IPS-NIHi7 (cell line): ENCODE results near the gene OR8B8.
"Not testable (repeated sequence)": the region's sequence is repeated elsewhere in the genome, so short reads cannot be mapped to it uniquely, and the experiment has no call there.

Experiments used
- DNase-seq: peaks from one replicate; pipeline ENCODE4 v3.0.0; 2012; ENCODE audit warnings: mixed read lengths; ENCODE audit errors: extremely low spot score

OR8B8 gene

GRCh38 chr11:124445646-124446150 is at the start of gene OR8B8:
Gene OR8B8 (minus strand): TSS chr11:124445696. CDS start chr11:124441085, 4,611 bp downstream.
- DNase-seq, result no peak

DNA sequence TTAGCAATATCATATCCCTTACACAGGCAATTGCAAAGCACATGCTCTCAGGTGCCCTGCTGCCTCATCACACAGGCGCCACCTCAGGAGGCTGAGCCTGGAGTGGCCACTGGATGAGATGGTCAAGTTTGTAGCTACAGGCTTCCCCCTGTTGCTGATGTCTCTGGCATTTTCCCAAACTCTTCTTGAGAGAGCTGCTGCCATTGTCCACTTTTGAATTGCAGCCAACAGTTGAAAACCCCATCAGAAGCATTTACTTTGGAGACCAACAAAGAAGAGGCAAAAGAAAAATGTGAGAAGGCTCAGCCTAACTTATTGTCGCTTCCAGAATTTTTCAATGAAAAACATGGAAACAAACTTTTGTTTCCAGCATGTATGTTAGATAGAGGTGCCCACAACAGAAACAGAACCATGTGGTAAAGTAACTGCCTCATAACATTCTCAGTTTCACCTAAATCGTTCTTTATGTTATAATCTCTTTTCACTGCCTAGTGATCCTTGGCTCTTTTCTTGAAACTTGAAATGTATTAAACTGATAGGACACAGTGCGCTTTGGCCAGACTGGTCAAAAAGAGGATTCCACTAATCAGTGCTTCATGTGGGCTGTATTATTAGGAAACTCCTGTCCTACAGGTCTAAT is 47.6 kb upstream of the OR8B8 start:
- no peak for DNase-seq

GRCh38 chr11:124483422-124483821 is 37.9 kb upstream of the OR8B8 start:
- no peak for DNase-seq

GRCh38 chr11:124482362-124483147 is 37.1 kb upstream of the OR8B8 start:
- DNase-seq, result no peak

DNA sequence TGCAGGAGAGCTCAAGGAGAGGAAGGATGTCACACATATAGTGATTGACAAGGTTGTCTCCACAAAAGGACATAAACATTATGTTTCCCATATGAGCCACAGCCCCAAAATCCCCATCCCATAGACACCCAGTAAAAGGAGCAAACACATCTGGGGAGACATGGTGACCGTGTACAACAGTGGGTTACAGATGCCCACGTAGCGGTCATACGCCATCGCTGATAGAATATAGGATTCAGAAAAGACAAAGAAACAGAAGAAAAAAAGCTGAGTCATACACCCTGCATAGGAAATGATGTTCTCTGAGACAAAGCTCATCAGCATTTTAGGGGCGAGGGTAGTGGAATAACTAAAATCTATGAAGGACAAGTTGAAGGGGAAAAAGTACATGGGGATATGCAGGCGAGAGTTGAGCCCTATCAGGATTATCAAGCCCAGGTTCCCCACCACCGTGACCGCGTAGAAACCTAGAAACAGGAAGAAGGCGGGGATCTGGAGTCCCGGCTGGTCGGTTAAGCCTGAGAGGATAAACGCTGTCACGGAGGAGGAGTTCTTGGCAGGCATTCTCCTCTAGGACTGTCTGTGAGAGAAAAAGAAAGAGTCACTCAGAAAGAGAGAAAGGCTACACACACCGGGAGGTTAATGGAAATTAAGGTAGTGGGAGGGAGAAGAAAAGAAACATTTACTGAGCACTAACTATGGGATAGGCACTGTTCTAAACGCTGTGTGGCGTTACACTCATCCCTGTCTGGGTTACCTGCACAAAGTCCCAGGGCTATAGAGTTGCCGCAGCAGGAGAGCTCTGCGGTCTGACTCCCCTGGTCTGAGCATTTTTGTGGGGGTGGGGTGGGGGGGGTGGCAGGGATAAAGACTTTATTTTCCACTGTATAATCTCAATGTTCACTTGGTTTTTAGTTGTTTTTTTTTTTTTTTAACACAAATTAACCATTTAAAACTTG is 36.1 kb upstream of the OR8B8 start:
- DNase-seq, result peak; percentile 61

- no peak for DNase-seq
These were observed 34.1 kb upstream of the OR8B8 start for GRCh38 chr11:124479561-124479960.

DNA sequence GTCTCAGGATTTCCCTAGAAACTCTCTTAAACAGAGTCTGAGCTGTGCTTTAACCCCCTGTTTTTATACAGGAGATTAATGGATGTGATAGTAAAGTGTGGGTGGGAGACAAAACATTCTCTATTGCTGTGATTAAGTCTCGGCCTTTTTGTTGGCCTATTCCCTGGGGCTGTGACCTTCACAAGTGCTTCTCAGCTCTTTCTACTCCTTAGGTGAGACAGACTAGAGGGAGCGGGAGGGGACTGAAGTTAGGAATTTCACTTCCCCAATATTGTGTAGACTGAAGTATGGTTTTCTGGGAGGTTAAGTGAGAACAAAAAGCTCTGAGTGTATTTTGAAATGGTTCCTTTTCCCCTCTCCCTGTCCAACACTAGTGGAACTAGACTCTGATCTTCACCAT is 29.8 kb upstream of the OR8B8 start:
- no peak for DNase-seq

DNA sequence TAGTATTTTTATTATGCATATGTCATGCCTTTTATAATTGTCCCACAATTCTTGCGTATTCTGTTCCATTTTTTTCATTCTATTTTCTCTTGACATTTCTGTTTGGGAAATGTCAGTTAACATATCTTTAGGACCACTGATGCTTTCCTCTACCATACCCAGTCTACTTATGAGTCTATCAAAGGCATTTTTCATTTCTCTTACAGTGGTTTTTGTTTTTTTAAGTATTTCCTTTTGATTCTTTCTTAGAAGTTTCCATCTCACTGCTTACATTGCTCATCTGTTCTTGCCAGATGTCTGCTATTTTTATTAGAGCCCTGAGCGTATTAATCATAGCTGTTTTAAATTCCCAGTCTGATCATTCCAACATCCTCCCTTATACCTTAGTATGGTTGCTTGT is 29.3 kb upstream of the OR8B8 start:
- DNase-seq, result no peak

DNA sequence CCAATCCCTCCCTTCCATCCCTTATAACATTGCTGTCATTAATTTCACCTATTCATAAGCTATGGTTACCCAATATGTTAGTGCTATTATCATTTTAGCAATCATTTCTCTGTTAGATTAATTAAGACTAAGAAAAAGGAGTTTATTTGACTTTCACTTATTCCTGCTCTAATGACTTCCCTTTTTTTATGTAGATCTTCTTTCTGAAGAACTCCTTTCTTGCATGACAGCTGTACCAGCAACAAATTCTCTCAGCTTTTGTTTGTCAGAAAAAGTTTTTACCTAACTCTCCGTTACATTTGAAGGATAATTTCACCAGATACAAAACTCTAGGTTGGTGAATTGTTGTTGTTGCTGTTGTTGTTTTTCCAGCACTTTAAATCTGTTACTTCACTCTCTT is 28.6 kb upstream of the OR8B8 start:
- no peak for DNase-seq

GRCh38 chr11:124473476-124473875 is 28.0 kb upstream of the OR8B8 start:
- DNase-seq, result no peak

- no peak for DNase-seq
These were observed 25.2 kb upstream of the OR8B8 start for GRCh38 chr11:124470561-124471227.

DNA sequence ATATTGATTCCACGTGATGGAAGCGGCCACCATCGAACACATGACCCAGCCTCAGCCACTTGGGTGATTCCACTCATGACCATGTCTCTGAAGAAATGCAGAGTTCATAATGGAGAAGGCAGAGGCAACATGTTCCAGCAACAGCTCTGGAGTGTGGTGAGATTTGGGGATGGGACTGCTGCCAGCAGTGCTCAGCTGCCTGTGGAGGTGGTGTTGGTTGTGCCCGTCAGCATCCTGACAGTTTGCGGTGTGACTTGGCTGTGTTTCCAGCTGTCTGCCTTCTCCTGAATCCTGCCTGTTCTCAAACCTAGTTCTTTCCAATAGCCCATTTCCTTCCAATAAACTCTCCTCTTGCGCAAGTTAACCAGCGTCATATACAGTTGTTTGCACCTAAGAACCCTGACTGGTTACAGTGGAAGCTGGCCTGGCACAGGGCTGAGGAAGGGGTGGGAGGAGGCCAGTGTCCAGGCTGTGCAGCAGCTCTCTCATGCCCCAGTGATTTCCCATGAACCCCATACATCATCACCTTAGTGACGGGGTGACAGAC is 22.0 kb upstream of the OR8B8 start:
- DNase-seq, result no peak

DNA sequence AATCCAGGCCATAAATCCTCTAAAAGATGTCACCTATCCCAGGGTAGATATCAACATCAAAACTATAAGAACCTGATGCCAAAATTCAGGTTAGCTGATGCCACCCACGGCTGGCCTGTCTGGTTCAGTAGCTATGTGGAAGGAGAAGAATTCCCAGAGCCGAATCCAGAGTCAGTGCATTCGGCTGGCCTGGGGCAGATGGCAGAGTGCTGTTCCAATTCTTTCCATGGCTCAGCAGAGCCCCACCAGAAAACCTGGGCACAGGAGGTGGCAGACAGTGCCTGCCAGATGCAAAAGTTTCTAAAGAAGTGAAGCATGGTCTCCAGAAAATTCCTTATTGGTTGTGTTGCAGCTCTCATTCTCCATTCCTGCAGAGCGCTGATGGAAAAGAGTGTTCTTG is 19.9 kb upstream of the OR8B8 start:
- DNase-seq, result no peak

- DNase-seq, result no peak
These were observed 18.5 kb upstream of the OR8B8 start for GRCh38 chr11:124463990-124464389.

DNA sequence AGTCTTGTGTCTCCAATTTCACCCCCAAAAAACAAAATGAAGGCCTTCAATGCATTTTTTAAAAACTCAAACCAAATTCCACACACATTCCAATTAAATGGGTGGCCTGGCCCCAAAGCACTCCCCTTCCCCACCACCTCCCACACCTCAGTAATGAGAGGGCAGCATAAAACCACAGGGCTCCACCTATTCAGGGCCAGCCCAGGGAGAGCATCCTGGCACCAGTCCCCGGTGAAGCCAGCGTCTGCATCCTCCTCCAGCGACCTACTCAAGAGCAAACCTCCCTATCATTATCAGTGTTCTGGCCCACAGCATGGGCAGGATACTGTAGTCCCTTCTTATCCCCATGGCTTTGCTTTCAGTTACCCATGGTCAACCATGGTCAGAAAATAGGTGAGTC is 17.8 kb upstream of the OR8B8 start:
- no peak for DNase-seq

DNA sequence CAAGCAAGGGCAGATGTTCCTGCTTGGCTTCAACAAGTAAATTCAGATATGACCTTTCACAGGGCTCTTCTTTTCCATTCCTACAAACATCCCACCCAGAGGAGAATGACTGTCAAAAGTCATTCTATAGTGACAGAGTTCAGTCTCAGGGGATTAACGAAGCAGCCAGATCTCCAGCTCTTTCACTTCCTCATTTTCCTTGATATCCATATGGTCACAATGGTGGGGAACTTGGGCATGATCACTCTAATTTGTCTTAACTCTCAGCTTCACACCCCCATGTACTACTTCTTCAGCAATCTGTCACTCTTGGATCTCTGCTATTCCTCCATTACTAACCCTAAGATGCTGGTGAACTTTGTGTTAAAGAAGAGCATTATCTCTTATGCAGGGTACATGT is 15.0 kb upstream of the OR8B8 start:
- no peak for DNase-seq

- not testable (repeated sequence) for DNase-seq
These were observed 13.9 kb upstream of the OR8B8 start for GRCh38 chr11:124459379-124459778.

DNA sequence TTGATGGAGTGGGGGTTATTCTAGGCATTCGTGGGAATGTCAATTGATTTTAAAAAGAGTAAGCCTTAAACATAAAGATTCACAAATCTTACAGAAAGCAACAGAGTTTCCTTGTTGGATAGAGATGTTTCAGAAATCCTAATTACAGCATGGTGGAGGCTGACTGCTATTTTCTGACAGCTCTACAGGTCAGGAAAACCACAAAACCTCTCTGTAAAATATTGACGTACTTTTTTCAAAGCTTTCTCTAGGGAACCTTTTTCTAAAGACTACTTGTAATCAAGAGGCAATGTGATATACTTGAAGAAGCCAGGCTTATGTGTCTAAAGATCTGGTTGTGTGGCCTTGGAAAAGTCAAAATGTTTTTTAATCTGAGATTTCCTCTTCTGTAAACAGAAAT is 9.1 kb upstream of the OR8B8 start:
- no peak for DNase-seq

GRCh38 chr11:124446916-124447315 is 1.4 kb upstream of the OR8B8 start:
- DNase-seq, result no peak

GRCh38 chr11:124442847-124443246 is 2.6 kb downstream of the OR8B8 start:
- DNase-seq, result no peak

- no peak for DNase-seq
These were observed 3.1 kb downstream of the OR8B8 start for GRCh38 chr11:124442442-124442841.
